B cell (primary cell): ENCODE data around the gene DMRTC1.
"Not testable (repeated sequence)": the region's sequence is repeated elsewhere in the genome, so short reads cannot be mapped to it uniquely, and the experiment has no call there.

Source experiments
- CTCF ChIP-seq: fragments of 200-600 bp; IDR thresholded peaks from one replicate; pipeline ENCODE4 v1.8.0; 2022; ENCODE audit warnings: antibody characterized with exemption, mild to moderate bottlenecking
- EZH2 ChIP-seq: IDR thresholded peaks from 2 replicates; pipeline ENCODE4 v1.6.1; 2012; ENCODE audit warnings: borderline replicate concordance, low read depth, mild to moderate bottlenecking, moderate library complexity, low read length; ENCODE audit not compliant: insufficient read depth, poor library complexity, severe bottlenecking

GRCh38 chrX:72912315-72912714 lies 31.3 kb downstream of the DMRTC1 start, which contains the start of gene FAM236C:
- not testable (repeated sequence) for TF ChIP-seq CTCF, EZH2
